SK-N-SH (cell line): ENCODE measurements around the gene CHAF1A. TPM values are rescaled to one million over a fixed set of nuclear protein-coding genes. Genes with fewer than 3 reads are reported as not detected.

ENCODE experiments used
- CHD2 ChIP-seq: fragments of 150-350 bp; IDR thresholded peaks from 2 replicates; pipeline ENCODE4 v1.6.1; 2018; ENCODE audit warnings: low read length; ENCODE audit not compliant: partially characterized antibody
- EP300 ChIP-seq, 2 experiments: IDR thresholded peaks; 2 replicates each; pipeline versions ENCODE4 v1.4.0 to v1.6.1; 2012; ENCODE audit warnings: borderline replicate concordance in 1 of 2, low read depth in 1 of 2, low read length in 1 of 2
- EZH2phosphoT487 ChIP-seq: fragments of 200-600 bp; sonication (generic); IDR thresholded peaks from 2 replicates; pipeline ENCODE4 v1.6.1; 2017; ENCODE audit warnings: low read depth, mixed run types, mild to moderate bottlenecking, antibody characterized with exemption, moderate library complexity, borderline replicate concordance
- FOXM1 ChIP-seq: IDR thresholded peaks from 2 replicates; pipeline ENCODE4 v1.4.0; 2012; ENCODE audit warnings: low read depth, mild to moderate bottlenecking
- GABPA ChIP-seq: IDR thresholded peaks from 2 replicates; pipeline ENCODE4 v1.4.0; 2012; ENCODE audit warnings: low read depth, mild to moderate bottlenecking
- GATA2 ChIP-seq: sonication (generic); formaldehyde crosslinking; IDR thresholded peaks from 2 replicates; pipeline ENCODE4 v1.5.0; 2020; ENCODE audit warnings: mild to moderate bottlenecking, missing genetic modification reagents
- MXI1 ChIP-seq: IDR thresholded peaks from 2 replicates; pipeline ENCODE4 v1.6.1; 2012; ENCODE audit warnings: mild to moderate bottlenecking, low read depth, low read length, improper control_type of control experiment
- POLR2AphosphoS5 ChIP-seq: IDR thresholded peaks from 2 replicates; pipeline ENCODE4 v1.6.1; 2012; ENCODE audit warnings: low read depth, low read length
- RAD21 ChIP-seq: IDR thresholded peaks from 2 replicates; pipeline ENCODE4 v1.6.1; 2012; ENCODE audit warnings: mild to moderate bottlenecking, low read length
- REST ChIP-seq: IDR thresholded peaks from 2 replicates; pipeline ENCODE4 v1.6.1; 2012; ENCODE audit warnings: mild to moderate bottlenecking, low read depth, low read length, moderate library complexity
- RXRA ChIP-seq: IDR thresholded peaks from 2 replicates; pipeline ENCODE4 v1.4.0; 2012; ENCODE audit warnings: low read depth, mild to moderate bottlenecking, borderline replicate concordance
- SIN3A ChIP-seq: IDR thresholded peaks from 2 replicates; pipeline ENCODE4 v1.6.1; 2012; ENCODE audit warnings: low read depth, mild to moderate bottlenecking, low read length, moderate library complexity, borderline replicate concordance
- SMC3 ChIP-seq: IDR thresholded peaks from 2 replicates; pipeline ENCODE4 v1.6.1; 2012; ENCODE audit warnings: low read depth, low read length, improper control_type of control experiment
- TAF1 ChIP-seq: IDR thresholded peaks from 2 replicates; pipeline ENCODE4 v1.6.1; 2012; ENCODE audit warnings: low read depth, mild to moderate bottlenecking, low read length, moderate library complexity, borderline replicate concordance
- TCF12 ChIP-seq: IDR thresholded peaks from 2 replicates; pipeline ENCODE4 v1.4.0; 2012
- TEAD4 ChIP-seq: IDR thresholded peaks from 2 replicates; pipeline ENCODE4 v1.4.0; 2012; ENCODE audit warnings: mild to moderate bottlenecking, borderline replicate concordance; ENCODE audit not compliant: insufficient read depth
- YY1 ChIP-seq: IDR thresholded peaks from 2 replicates; pipeline ENCODE4 v1.4.0; 2012; ENCODE audit warnings: low read depth, mild to moderate bottlenecking
- polyA plus RNA-seq, 3 experiments: library from polyadenylated mRNA; depleted of rRNA; stranded (reverse); fragments of >200 nt; gene quantifications; 2 replicates each; pipeline ENCODE4 v1.2.3, GENCODE V29; 2012
- TF ChIP-seq, protein P1 (sequence below): fragments of 150-350 bp; IDR thresholded peaks from 2 replicates; pipeline ENCODE4 v1.6.1; 2017; ENCODE audit warnings: antibody characterized with exemption, low read length, low read depth, borderline replicate concordance
- TF ChIP-seq, protein P2 (sequence below): IDR thresholded peaks from 2 replicates; pipeline ENCODE4 v1.4.0; 2012; ENCODE audit warnings: low read depth, borderline replicate concordance
- TF ChIP-seq, protein P3 (sequence below): IDR thresholded peaks from 2 replicates; pipeline ENCODE4 v1.4.0; 2012; ENCODE audit warnings: low read depth
- TF ChIP-seq, protein P4 (sequence below): fragments of 200-600 bp; sonication (generic); IDR thresholded peaks from 2 replicates; pipeline ENCODE4 v1.6.1; 2017; ENCODE audit warnings: antibody characterized with exemption, mild to moderate bottlenecking, moderate library complexity

The CHAF1A gene
- polyA plus RNA-seq, 1 of the 3 experiments (the other 2 are of a cell fraction) = 18.0 TPM

- TF ChIP-seq RXRA (no peak), CHD2 (peak; percentile 95), POLR2AphosphoS5 (no peak), TEAD4 (no peak), EZH2phosphoT487 (no peak), TCF12 (peak; percentile 15; the same call in 1 of the 2 replicates), SIN3A (peak; percentile 93), GATA2 (CRISPR knock-in tag) (no peak), EP300 (IDR thresholded peaks at IDR 0.05; ENCODE audit: borderline replicate concordance in 1 of 2, low read depth in 1 of 2, low read length in 1 of 2) (peak in 1 of 2 experiments; percentile 14; a peak in 1 of 4 replicates), FOXM1 (no peak), RAD21 (peak; percentile 50), YY1 (0 out of 2 replicates have a peak, but pooled peaks have one; percentile 28), SMC3 (peak; percentile 58), REST (no peak), GABPA (peak; percentile 49), MXI1 (peak; percentile 45; the same call in 1 of the 2 replicates), TAF1 (peak; percentile 74)
- TF ChIP-seq, protein P1, sequence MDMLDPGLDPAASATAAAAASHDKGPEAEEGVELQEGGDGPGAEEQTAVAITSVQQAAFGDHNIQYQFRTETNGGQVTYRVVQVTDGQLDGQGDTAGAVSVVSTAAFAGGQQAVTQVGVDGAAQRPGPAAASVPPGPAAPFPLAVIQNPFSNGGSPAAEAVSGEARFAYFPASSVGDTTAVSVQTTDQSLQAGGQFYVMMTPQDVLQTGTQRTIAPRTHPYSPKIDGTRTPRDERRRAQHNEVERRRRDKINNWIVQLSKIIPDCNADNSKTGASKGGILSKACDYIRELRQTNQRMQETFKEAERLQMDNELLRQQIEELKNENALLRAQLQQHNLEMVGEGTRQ = no peak
- TF ChIP-seq, protein P2, sequence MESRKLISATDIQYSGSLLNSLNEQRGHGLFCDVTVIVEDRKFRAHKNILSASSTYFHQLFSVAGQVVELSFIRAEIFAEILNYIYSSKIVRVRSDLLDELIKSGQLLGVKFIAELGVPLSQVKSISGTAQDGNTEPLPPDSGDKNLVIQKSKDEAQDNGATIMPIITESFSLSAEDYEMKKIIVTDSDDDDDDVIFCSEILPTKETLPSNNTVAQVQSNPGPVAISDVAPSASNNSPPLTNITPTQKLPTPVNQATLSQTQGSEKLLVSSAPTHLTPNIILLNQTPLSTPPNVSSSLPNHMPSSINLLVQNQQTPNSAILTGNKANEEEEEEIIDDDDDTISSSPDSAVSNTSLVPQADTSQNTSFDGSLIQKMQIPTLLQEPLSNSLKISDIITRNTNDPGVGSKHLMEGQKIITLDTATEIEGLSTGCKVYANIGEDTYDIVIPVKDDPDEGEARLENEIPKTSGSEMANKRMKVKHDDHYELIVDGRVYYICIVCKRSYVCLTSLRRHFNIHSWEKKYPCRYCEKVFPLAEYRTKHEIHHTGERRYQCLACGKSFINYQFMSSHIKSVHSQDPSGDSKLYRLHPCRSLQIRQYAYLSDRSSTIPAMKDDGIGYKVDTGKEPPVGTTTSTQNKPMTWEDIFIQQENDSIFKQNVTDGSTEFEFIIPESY = peak; percentile 89
- TF ChIP-seq, protein P3, sequence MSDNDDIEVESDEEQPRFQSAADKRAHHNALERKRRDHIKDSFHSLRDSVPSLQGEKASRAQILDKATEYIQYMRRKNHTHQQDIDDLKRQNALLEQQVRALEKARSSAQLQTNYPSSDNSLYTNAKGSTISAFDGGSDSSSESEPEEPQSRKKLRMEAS = peak; percentile 94
- TF ChIP-seq, protein P4, sequence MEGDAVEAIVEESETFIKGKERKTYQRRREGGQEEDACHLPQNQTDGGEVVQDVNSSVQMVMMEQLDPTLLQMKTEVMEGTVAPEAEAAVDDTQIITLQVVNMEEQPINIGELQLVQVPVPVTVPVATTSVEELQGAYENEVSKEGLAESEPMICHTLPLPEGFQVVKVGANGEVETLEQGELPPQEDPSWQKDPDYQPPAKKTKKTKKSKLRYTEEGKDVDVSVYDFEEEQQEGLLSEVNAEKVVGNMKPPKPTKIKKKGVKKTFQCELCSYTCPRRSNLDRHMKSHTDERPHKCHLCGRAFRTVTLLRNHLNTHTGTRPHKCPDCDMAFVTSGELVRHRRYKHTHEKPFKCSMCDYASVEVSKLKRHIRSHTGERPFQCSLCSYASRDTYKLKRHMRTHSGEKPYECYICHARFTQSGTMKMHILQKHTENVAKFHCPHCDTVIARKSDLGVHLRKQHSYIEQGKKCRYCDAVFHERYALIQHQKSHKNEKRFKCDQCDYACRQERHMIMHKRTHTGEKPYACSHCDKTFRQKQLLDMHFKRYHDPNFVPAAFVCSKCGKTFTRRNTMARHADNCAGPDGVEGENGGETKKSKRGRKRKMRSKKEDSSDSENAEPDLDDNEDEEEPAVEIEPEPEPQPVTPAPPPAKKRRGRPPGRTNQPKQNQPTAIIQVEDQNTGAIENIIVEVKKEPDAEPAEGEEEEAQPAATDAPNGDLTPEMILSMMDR = peak; percentile 94
These were observed 2.1 kb upstream of the CHAF1A start, which contains the start of gene SH3GL1 (continued) for GRCh38 chr19:4400135-4400936.
